Measurements from ENCODE around the gene APP.

- TF ChIP-seq CTCF (conservative IDR thresholded peaks at IDR 0.05): no peak
- no peak for TF ChIP-seq EZH2 (IDR thresholded peaks at IDR 0.05; ENCODE audit: low read depth)
Measured at GRCh38 chr21:26117324-26117971, 53.1 kb downstream of the APP start.

Data from PC-9 (cell line).